Measurements from ENCODE around the gene COL23A1.

- TF ChIP-seq CTCF (optimal IDR thresholded peaks at IDR 0.05 in 1 of 3, IDR thresholded peaks at IDR 0.05 in 1 of 3, conservative IDR thresholded peaks at IDR 0.05 in 1 of 3; ENCODE audit: extremely low read depth in 1 of 3, insufficient read depth in 2 of 3, low read length in 3 of 3) (no peak), EZH2 (IDR thresholded peaks at IDR 0.05; ENCODE audit: low read length) (no peak)
These were observed 163.7 kb downstream of the COL23A1 start for GRCh38 chr5:178426326-178427130.
